ENCODE data around the gene RHEX. TPM values are rescaled to one million over a fixed set of nuclear protein-coding genes. Genes with fewer than 3 reads are reported as not detected.

The RHEX gene
- total RNA-seq, 4 donors from 2014 or later: 1.1 to 28.1 (median 3.5) TPM

- no peak overlapping the region for H3K27ac ChIP-seq
- no peak overlapping the region for H3K4me3 ChIP-seq
- H3K27me3 ChIP-seq: no peaks in the 10 kb centered on the region
- DNase-seq: no peak
- peaks cover 0 to 4% (median 0%) of the 10 kb centered on the region in 4 donors for H3K4me1 ChIP-seq
- TF ChIP-seq, protein P1, sequence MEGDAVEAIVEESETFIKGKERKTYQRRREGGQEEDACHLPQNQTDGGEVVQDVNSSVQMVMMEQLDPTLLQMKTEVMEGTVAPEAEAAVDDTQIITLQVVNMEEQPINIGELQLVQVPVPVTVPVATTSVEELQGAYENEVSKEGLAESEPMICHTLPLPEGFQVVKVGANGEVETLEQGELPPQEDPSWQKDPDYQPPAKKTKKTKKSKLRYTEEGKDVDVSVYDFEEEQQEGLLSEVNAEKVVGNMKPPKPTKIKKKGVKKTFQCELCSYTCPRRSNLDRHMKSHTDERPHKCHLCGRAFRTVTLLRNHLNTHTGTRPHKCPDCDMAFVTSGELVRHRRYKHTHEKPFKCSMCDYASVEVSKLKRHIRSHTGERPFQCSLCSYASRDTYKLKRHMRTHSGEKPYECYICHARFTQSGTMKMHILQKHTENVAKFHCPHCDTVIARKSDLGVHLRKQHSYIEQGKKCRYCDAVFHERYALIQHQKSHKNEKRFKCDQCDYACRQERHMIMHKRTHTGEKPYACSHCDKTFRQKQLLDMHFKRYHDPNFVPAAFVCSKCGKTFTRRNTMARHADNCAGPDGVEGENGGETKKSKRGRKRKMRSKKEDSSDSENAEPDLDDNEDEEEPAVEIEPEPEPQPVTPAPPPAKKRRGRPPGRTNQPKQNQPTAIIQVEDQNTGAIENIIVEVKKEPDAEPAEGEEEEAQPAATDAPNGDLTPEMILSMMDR (IDR thresholded peaks at IDR 0.05): no peak
- no peak for TF ChIP-seq POLR2A (IDR thresholded peaks at IDR 0.05)
- H3K9me3 ChIP-seq: no peaks in the 10 kb centered on the region
- H3K36me3 ChIP-seq: no peaks in the 10 kb centered on the region
Observed at GRCh38 chr1:206010060-206010459, 42.9 kb upstream of the RHEX start.

DNA sequence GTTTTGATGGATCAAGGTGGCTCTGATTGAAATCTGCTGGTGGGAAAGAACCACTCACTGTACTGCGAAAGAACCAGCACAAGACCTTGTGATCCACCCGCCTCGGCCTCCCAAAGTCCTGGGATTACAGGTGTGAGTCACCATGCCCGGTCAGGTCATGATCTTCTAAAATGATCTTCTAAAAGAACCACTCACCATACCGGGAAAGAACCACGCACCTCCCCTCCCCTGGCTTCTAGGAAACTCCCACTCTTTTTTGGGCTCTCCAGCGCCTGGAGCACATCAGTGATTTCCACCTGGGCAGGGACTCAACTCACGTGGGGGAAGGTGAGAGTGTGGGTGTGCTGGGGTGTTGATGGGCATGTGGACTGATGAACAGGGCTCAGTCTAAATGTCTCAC lies 41.9 kb upstream of the RHEX start:
- H3K4me1 ChIP-seq: peaks cover 0 to 4% (median 0%) of the 10 kb centered on the region in 4 donors
- no peaks in the 10 kb centered on the region for H3K36me3 ChIP-seq
- H3K27me3 ChIP-seq: no peaks in the 10 kb centered on the region
- H3K9me3 ChIP-seq: no peaks in the 10 kb centered on the region
- H3K4me3 ChIP-seq: no peak overlapping the region
- no peak for TF ChIP-seq POLR2A (IDR thresholded peaks at IDR 0.05)
- TF ChIP-seq, protein P1 (IDR thresholded peaks at IDR 0.05): no peak
- no peak overlapping the region for H3K27ac ChIP-seq
- DNase-seq: no peak

DNA sequence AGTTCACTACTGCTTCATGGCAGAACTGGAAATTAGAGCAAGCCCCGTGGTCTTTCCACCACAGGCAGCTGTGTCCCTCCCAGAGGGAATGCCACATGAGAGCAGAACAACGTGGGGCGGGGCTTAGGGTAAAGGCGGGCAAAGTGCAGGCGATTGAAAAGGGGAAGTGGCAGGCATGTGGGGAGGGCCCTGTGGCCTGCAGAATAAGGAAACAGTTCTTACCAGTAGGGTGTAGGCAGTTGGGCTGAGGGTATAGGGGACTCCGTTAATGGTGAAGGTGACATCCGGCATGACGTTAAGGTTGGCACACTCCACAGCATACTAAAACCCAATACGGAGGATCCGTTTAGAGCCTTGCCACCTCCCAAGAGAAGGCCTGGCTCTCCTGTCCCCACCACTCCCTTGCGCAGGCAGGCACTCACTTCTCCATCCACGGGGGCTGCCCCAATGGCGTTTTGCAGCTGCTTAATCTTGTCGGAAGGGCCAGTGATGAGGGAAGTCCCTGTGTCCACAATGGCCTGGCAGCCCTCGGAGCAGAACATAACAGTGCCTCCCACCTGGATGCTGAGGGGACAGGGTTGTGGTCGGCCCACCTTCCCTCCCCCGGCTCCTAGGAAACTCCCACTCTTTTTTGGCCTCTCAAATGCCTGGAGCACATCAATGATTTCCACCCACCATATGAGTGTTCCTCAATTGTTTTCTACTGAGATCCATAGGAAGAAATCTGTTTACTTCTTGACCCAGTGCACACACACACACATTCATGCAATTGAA lies 40.7 kb upstream of the RHEX start:
- H3K27ac ChIP-seq: peak overlapping the region in 3 of 4 donors; percentile 49 to 66 (median 62)
- peak; percentile 83 to 95 (median 92) for DNase-seq
- TF ChIP-seq, protein P1 (IDR thresholded peaks at IDR 0.05): peak in 1 of 6 experiments; percentile 7
- TF ChIP-seq POLR2A (IDR thresholded peaks at IDR 0.05): no peak

DNA sequence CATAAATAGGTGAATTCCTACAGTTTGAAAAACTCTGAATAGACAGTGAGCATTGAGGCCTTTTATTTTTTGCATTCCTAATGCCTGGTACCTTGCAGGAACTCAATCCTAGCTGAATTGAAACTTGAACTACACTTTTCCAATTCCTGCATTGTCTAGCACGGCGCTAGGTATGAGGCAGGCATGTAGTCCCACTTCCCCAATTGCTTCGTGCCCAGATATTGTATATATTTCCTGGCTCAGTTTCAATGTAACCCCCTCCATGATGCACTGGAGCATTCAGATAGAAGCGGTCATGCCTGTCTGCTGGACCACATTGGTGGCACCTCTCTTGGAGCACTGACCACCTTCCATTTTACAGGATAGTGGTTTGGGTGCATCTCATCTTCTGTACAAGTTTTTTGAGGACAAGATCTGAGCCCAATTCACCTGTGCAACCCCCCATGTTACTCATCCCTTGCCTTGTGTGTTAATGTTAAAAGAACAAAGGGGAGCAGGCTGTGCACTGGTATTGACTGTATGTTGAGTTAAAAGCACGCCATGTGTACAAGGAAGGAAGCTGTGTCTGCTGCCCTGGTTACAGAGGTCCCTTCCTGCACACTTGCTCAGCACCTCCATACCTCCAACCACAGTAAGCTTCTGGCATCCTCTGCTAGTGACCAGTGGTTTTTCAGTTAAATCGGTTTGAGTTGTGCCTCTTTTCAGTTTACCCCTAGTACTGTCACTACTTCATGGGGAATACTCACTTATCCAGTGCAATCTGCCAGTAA lies 39.8 kb upstream of the RHEX start:
- no peak for DNase-seq
- peaks cover 0 to 4% (median 0%) of the 10 kb centered on the region in 4 donors for H3K4me1 ChIP-seq

More for the DNA sequence above, 40.7 kb upstream of the RHEX start:
- H3K9me3 ChIP-seq: no peaks in the 10 kb centered on the region
- peaks cover 0 to 4% (median 0%) of the 10 kb centered on the region in 4 donors for H3K4me1 ChIP-seq
- no peaks in the 10 kb centered on the region for H3K27me3 ChIP-seq
- H3K4me3 ChIP-seq: no peak overlapping the region
- H3K36me3 ChIP-seq: no peaks in the 10 kb centered on the region

GRCh38 chr1:206014601-206015000 lies 38.4 kb upstream of the RHEX start:
- H3K9me3 ChIP-seq: no peaks in the 10 kb centered on the region
- no peaks in the 10 kb centered on the region for H3K27me3 ChIP-seq
- peaks cover 0 to 4% (median 0%) of the 10 kb centered on the region in 4 donors for H3K4me1 ChIP-seq
- no peak overlapping the region for H3K4me3 ChIP-seq
- no peak for DNase-seq
- TF ChIP-seq, protein P1 (IDR thresholded peaks at IDR 0.05): no peak
- TF ChIP-seq POLR2A (IDR thresholded peaks at IDR 0.05): no peak
- no peaks in the 10 kb centered on the region for H3K36me3 ChIP-seq
- no peak overlapping the region for H3K27ac ChIP-seq

More for the DNA sequence above, 39.8 kb upstream of the RHEX start:
- H3K36me3 ChIP-seq: no peaks in the 10 kb centered on the region
- H3K27ac ChIP-seq: no peak overlapping the region
- no peaks in the 10 kb centered on the region for H3K9me3 ChIP-seq
- TF ChIP-seq, protein P1 (IDR thresholded peaks at IDR 0.05): no peak
- TF ChIP-seq POLR2A (IDR thresholded peaks at IDR 0.05): no peak
- no peaks in the 10 kb centered on the region for H3K27me3 ChIP-seq
- no peak overlapping the region for H3K4me3 ChIP-seq
